C1 segment of cervical spinal cord (tissue), 14 donors: ENCODE results near the gene COL4A2.

Experiments
- DNase-seq, 14 donors: peaks; one replicate each; lab custom pipeline; 2025; lab: John Stamatoyannopoulos, UW

Gene COL4A2

DNA sequence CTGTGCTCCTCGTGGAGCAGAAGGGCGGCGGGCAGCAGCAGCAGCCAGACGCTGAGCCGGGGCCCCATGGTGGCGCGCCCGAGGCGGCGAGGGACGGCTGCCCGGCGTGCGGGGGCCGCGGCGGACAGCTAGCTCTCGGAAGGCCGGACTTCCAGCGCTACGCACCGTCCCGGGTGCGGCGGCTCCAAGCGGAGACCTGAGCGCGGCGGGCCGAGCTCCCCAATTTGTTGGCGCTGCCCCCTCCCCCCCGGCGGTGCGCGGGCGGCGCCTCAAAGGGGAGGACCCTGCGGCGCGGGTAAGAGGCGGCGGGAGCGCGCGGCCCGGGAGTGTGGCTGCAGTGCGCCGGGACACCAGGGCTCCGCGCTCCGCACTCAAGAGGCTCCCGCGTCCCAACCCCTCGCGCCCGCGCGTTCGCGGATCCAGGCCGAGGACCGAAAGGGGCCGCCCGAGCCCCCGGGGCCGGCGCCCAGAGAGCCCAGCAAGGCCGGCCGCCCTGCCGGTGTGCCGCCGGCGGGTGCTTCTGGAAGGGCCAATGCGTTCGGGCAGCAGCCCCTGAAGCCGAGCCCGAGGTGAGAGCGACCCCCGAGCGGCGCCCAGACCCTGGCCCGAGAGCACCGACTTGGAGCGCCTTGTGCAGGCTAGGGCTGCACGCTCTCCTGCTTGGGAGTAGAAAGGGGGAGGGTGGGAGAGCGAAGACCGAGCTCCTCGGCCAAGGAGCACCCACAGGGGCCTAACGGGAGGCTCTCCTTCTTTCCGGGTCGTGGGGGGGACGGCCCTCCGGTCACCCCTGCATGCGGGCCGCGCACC, at the start of gene COL4A2, which contains the start of gene COL4A1:
COL4A2 (plus strand) TSS at position 325 of the 807 bp plus-strand sequence. CDS start 620 bp downstream, outside the sequence.
COL4A1 (minus strand) TSS at position 198 of the 807 bp plus-strand sequence; CDS start at position 68, 130 bp downstream.
- no peak for DNase-seq

DNA sequence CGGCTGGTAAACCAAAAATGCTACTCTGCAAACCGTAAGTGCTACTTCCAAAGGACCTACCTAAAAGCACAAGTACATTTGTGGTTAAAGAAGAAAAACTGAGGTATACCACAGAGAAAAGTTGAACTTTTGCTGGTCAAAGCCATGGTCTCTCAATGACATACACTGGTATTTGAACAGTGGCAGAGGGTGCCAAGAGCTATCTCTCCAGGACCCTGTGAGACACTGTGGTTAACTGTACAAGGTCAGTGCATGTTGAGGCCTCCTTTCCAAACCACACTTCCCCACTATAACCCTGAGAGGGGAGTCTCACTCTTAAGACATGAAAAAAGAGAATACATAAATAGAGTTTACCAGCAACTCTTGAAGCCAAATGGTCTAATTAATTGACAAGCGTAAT, 49.7 kb upstream of the COL4A2 start:
- DNase-seq, result no peak

DNA sequence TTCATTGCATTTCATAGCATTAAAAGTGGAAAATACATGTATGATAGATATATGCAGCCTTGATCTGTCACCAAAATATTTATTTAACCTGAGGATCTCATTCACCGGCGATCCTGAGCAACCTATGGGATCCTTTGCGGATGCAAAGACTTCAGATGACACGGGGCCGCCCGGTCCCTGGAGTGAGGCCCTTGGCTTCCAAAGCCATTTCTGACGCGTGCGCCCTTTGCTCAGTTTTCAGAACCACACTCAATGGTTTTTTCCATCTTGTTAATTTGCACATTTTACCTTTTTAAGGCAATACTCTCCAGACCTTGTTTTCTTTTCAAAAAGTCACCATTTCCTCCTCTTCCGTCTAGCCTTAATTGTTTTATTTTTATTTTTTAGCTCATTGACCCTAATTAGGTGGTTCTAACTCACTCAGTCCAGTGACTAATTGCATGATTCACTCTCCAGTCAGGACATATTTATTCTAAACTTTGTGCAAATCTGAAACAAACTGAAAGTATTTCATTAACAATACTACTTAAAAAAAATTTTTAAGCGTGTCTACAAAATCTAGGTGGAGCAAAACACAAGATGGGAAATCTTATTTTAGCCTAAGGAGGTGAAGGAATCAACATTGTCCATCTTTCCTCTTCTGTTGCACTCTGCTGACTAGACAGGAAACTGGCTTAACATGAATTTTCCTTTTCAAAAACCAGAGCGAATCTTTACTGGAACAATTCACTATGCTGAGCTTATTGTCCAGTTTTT, 48.0 kb upstream of the COL4A2 start:
- DNase-seq, result no peak

DNA sequence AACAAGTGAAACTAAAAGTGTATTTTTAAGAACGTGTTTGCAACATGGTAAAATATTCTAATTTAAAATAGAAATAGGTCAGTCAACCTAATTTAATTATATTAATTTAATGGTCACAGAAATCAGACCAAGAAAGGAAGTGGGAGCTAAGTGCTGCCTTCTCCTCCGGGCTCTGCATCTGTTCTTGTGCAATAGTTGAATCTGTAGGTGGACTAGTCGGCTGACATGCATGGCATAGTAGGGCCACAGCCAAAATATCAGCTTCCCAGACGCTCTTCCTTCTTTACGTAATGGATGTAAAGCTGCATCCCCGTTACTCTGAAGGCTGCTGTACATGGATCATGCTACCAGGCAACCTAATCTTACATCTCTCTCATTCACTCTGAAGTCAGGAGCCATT, 47.4 kb upstream of the COL4A2 start:
- no peak for DNase-seq

DNA sequence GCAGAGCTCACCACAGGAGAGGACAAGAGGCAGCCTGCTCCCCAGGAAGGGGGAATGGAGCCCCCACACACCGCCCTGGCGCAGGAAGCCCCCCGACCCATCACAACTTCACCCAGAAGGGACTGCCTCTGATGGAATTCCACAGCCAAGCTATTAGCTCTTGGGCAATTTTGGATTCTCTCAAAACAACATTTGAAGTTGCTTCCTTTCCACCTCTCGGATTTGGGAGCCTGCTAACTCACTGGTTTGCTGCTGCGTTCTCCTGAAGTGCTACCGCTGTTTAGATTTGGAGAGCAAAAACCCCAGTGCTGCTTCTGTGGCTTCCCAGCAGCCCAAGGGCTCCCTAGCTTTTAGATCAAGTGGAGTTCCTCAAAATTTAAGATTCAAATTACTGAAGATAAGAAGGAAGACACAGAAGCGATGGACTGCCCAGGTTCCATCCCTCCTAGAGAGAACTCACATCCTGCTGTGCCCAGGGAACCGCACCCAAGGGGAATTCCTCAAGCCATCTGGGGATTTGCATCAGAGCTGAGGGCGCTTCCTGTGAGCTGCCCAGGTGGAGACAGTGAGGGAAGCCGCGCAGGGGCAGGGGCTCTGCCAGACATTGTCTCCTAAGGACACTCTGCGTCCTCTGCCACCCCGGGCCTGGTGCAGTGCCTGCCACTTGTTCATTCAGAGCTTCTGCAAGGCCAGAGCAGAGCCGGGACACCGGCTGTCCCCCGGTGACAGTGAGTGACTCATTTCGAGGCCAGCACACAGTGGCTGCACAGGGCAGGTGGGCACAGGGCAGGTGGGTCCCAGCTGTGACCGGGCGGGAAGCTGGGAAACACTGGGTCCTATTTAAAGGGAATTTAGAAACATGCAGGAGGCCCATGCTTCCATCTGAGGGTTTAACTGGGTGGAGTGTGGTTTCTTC, 45.7 kb upstream of the COL4A2 start:
- DNase-seq, result no peak

DNA sequence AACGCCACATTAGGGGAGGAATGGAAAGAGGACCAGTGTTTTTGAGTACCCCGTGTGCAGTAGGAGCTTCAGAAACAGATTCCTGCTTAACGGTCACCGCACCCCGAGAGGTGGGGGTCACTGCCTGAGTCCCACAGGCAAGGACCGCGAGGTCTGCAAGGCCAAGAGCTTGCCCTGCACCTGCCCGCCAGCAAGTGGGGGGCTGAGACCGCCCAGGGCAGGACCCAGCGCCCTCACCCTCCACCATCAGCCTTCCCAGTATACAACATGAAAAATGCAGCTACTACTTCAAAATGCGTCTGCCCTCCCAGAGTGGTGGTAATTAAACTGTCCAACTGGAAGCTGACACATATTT, 45.0 kb upstream of the COL4A2 start:
- DNase-seq, result no peak

DNA sequence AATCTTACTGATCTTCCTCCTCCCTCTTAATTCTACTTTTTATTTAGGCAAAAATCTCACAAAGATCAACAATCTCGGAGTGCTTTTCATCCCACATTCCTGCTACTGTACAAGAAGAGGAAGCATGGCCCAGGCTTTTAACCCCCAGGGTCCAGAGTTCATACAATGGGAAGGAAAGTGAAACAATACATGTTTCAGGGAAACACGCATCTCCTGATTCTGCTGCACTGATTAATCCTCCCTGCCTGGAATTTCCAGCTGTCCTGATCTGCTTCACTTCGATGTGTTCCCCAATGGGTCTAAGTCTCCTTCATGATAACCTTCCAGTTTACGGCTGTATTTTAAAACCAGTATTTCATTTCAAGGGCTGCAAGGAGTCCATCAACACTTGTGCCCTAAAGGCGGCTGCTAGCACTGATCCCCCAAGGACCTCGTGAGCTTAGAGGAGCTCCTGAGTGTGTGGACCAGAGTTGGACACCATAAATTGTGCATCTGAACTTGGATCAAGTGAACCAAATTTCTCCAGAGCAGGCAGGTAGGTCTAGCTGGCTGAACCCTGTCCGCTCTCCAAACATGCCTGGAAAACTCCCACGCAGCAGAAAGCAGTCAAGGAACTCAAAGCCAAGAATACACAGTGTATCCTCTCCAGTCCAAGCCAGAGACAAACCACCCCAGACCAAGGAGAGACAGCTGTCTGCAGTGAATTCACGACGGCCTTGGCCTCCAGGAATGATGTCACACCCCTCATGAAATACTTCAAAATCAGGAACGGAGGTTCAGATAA, 44.4 kb upstream of the COL4A2 start:
- DNase-seq, result no peak

DNA sequence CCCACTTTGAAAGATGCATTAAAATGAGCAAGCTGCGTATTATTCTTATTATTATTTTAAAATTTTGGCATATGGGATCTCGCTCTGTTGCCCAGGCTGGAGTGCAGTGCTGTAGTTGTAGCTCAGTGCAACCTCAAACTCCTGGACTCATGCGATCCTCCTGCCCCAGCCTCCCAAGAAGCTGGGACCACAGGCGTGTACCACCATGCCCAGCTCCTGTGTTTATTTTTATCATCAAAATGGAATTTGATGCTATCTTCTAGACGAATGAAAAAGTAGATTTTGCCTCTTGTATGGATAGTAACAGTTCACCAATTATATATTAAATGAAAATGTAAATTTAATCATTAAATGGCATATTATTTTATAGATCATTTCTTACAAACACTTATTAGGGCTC, 43.7 kb upstream of the COL4A2 start:
- DNase-seq, result no peak

DNA sequence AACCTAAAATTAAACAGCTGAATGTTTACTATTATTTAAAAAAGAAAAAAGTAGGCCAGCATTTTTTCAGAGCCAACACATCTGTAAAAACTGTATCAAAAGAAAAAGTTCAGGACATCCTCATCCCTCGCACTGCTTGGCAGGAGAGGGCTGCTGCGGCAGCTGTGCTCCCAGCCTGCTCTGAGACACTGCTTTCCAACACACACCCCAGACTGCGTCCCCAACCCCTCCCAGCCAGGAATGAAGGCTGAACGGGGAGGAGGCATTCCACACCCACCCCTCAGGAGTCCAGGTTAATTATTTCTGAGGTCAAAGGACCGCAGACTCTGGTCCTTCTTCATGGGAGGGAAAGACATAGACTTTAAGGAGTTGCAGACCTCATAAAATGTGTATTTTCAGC, 43.2 kb upstream of the COL4A2 start:
- no peak for DNase-seq

DNA sequence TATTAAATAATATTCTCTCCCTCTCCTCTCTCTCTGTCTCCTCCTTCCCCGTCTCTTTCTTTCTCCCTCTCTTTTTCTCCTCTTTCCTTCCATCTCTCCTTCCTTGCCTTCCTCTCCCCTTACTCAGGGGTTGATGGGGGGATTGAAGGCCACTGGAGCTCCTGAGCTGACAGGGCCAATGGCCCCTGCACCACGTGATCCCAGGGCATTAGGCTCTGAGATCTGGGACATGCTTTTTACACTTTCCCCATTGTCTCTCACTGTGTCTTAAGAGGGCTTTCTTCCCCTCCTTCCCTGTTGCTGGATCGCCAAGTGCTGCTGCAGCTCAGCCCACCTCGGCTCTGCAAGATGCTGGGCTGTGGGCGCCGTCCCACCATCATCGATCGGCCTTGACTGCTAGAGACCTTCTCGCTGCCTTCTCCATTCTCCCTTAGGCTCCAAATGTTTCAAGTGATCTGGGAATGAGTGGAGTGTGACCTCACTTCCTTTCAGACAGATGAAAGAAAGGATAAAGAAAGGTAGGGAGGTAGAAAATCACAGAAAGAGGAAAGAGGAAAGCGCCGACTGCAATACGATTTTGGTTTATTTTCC, 42.3 kb upstream of the COL4A2 start:
- no peak for DNase-seq

DNA sequence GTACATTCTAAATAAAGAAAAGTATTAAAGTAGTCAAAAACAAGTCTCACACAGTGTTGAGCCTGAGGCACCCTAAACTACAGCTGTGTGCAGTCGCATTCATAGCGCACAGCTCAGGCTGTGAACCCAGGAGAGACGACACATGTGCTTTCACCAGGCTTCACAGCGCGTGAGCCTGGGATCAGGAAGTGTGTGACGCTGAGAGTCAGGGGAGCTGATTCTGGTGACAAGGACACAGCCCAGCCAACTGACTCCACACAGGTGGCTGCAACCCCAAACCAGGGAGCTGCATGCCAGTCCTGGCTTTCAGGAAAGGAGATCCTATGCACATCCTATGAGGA, 41.8 kb upstream of the COL4A2 start:
- no peak for DNase-seq

DNA sequence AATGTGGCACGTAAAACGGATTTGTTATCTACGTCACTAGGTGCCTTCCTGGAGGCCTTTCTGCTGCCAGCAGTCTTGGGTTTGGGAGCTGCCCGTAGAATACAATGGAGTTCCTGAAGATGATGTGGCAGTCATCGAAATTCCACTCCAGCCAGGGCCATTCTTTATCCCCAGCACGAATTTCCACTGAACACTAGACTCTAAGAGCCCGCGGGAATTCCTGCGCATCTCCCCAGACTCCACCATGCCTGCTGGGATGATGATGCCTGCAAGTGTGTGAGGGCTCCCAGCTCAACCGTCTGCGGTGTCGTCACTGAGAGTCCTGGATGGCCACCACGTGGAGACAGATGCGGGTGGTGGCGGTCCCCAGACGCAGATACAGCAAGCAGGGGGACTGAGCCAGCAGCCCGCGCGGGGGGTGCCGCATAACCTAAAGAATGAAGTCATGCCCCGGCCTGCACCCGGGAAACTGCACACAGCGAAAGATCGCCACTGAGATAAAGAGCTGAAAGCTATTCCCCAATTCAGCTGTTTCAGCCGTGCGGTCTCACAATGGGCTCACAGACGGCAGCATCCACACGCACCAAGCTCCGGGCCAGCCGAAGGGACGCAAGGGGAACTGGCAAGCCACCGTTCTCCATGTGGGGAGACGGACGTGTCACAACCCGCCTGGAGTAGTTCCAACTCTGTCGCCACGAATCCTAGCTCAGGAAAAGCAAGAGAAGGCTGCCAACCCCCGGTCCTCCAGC, 41.2 kb upstream of the COL4A2 start:
- no peak for DNase-seq

DNA sequence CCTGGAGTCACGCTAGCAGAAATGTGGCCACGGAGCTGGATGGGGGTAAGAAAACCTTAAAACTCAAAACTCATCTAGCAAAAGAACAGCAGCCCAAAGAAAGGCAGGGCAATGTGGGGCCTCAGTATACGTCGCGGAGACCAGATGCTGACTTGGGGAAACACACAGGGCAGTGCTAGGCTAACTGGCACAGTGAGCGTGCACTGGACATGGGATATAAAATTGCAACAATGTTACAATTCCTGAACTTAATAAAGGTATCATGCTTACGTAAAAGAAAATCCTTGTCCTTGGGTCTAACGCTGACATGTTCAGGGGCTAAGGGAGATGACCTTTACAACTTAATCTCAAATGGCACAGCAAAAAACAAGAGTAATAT, 40.7 kb upstream of the COL4A2 start:
- DNase-seq, result no peak

DNA sequence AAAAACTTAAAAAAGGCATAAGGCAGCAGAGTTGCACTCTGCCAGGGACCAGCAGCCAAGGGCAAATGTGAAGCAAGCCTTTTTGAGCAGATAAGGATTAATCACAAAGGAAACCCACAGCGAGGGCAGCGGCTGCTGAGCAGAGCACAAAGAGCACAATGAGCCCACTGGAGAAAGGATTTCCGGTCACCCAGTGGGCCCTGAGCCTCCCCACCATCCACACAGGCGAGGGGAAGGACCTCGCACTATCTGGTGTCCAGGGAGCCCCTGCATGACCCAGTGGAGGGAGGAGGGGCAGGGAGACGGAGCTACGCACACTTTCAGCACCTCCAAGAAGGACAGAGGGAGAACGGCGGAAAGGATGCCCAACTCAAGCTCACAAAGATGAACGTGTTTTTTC, 40.1 kb upstream of the COL4A2 start:
- no peak for DNase-seq

DNA sequence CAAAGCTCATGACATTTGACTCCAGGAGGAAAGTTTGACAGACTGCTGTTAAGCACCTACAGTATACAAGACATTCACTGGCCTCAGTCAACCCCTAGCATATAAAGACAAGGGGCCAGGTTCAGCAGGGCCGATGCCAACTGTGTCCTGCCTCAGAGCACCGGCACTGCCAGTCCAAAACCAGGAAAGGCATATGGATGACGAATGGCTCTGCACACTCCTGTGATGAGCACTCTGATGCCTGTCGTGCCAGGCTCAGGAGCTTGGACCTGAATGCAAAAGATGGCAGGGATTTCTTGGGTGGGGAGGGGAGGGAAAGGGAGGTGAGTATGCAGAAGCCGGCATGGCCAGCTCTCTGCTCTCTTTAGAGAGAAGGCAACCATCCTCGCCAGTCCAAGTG, 39.0 kb upstream of the COL4A2 start:
- no peak for DNase-seq

DNA sequence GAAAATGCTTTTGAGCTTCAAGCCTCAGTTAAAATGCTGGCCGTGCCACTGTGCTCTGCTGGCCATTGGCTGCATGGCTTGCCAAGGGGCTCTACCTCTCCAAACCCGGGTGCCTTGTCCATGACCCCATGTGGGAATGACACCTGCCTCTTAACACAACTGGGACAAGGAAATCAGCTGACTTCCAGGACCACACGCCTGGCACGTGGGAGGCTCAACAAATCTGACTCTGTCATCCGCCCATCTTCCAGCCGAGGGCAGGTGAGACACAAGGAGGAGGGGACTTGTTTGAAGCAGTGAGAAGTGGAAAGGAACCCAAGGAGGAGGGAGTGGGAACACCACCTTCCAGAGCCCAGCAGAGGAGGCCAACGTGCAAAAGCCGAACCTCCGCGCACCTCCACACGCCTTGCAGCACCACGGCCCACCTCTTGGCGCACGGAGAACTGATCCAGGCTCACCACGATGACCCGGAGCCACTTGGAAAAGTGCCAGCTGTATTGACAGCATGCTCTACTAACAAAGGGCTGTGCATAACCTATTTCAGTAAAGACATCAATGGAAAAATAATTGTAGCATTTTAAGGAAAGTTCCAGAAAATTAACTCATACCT, 38.4 kb upstream of the COL4A2 start:
- no peak for DNase-seq

DNA sequence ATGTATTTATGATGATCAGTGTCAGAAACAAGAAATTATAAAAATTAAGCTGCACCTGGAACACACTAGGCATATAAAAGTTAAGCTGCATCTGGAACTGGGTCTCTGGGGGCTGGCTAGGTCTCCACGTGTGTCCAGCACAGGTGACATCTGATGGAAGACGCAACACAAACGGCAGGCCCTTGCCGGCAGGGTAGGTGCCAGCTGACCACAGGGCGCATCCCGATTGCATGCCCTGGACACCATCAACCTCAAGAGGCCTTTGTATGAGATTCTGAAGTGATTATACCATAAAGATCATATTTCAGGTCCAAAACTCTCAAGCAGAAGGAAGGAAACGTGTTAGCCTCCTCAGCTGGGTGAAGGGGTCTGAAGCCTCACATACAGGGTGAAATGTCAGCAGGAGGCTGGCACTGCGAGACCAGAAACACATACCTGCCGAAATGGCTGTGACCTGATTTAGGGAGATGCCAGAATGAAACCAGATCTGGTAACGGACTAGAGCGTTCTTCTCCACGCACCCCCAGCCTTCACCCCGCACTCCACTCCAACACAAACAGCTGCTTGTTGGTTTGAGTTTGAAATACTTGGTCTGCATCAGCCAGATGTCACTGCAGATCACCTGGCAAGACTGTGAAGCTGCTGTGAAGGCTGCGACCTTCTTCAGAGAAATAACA, 37.4 kb upstream of the COL4A2 start:
- DNase-seq, result no peak

DNA sequence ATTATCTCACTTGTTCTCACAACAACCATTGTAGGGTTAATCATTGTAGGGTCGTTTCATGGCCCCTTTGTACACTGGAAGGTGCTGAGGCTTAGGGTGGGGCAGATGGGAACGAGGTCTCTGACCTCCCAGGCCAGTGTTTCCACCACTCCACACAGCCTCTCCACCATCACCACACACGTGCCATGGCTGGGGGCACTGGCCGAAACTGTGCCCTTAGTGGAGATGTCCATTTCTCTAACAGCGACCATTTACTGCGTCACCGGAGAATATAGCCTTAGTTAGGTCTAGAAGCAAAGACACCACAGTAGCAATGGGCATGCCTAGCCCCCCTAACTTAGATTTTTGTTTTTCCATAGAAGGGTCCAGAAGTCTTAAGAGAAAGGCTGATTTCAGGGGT, 36.6 kb upstream of the COL4A2 start:
- DNase-seq, result no peak

DNA sequence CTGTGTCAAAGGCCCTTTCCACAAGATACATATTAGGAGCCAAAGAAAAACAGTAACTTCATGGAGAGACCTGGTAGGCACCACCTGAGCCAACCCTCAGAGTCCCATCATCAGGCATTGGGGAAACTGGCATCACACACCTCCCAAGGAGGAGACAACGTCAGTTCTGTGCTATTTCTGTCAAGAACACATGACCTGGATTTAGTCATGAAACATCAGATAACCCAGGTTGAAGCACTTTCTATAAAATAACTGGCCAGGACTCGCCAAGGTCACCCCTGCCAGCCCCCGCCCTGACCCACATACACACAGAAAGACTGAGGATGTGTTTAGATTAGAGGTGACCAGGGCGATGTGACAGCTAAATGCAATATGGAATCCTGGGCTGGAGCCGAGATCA, 35.8 kb upstream of the COL4A2 start:
- no peak for DNase-seq
